Sigmoid colon (tissue), 3 donors: ENCODE measurements around the gene EPAS1.

Source experiments
- CTCF ChIP-seq, 4 experiments: fragments of 450-650 bp in 3 of 4; fragments of 200-600 bp in 1 of 4; IDR thresholded peaks; one replicate each; pipeline ENCODE4 v1.5.1; 2016 to 2019; ENCODE audit warnings: antibody characterized with exemption in 4 of 4, mild to moderate bottlenecking in 3 of 4, moderate library complexity in 2 of 4
- POLR2A ChIP-seq, 2 donors: fragments of 450-650 bp; IDR thresholded peaks; one replicate each; pipeline ENCODE4 v1.6.1; 2016; ENCODE audit warnings: antibody characterized with exemption in 2 of 2, mild to moderate bottlenecking in 2 of 2, moderate library complexity in 2 of 2

GRCh38 chr2:46298272-46298521, 990 bp downstream of the EPAS1 start:
- TF ChIP-seq POLR2A (IDR thresholded peaks at IDR 0.05) (no peak), CTCF (IDR thresholded peaks at IDR 0.05) (no peak)
